IPS DF 6.9 (cell line): ENCODE data around the gene PAQR9.

Experiments used
- DNase-seq: peaks from one replicate; pipeline ENCODE4 v3.0.0-alpha.2; 2013; ENCODE audit warnings: low read depth, low spot score
- H3K27ac ChIP-seq: one replicate; pipeline ENCODE4 v1.5.1; 2013; ENCODE audit warnings: low read length, control low read depth
- H3K27me3 ChIP-seq: 2 replicates; pipeline ENCODE4 v1.6.1; 2013; ENCODE audit warnings: mild to moderate bottlenecking, low read length; ENCODE audit not compliant: control insufficient read depth, insufficient read depth
- H3K36me3 ChIP-seq: 2 replicates; pipeline ENCODE4 v1.6.1; 2013; ENCODE audit warnings: low read length; ENCODE audit not compliant: control insufficient read depth, insufficient read depth
- H3K4me1 ChIP-seq: 2 replicates; pipeline ENCODE4 v1.6.1; 2013; ENCODE audit warnings: low read length; ENCODE audit not compliant: control insufficient read depth, insufficient read depth
- H3K4me3 ChIP-seq: 2 replicates; pipeline ENCODE4 v1.5.1; 2013; ENCODE audit warnings: mild to moderate bottlenecking, low read length
- H3K9me3 ChIP-seq: 2 replicates; pipeline ENCODE4 v1.6.1; 2013; ENCODE audit warnings: low read length, inconsistent platforms; ENCODE audit not compliant: control insufficient read depth, insufficient read depth
- WGBS: extraction: QIAGEN DNeasy Blood & Tissue Kit; methylation state at CpG from one replicate; pipeline ENCODE4 v1.1.7; 2013; ENCODE audit warnings: mixed read lengths, missing lambda C conversion rate; ENCODE audit not compliant: insufficient read length, insufficient coverage; 5-methylcytosine and 5-hydroxymethylcytosine counted together

Gene PAQR9

GRCh38 chr3:142952272-142953193, 10.9 kb downstream of the PAQR9 start:
- Histone ChIP-seq H3K27ac (no peak overlapping the region), H3K36me3 (no peaks in the 10 kb centered on the region), H3K27me3 (no peaks in the 10 kb centered on the region), H3K4me3 (no peak overlapping the region), H3K4me1 (no peaks in the 10 kb centered on the region), H3K9me3 (no peaks in the 10 kb centered on the region)
- DNase-seq, result no peak
- no CpG with 5 or more reads among the region's 8 CpGs for WGBS

- H3K4me3 ChIP-seq, result no peak overlapping the region
- no CpG with 5 or more reads among the region's 2 CpGs for WGBS
- no peaks in the 10 kb centered on the region for H3K36me3 ChIP-seq
- no peaks in the 10 kb centered on the region; the same call in 1 of the 2 replicates for H3K4me1 ChIP-seq
- H3K9me3 ChIP-seq, result no peaks in the 10 kb centered on the region
- H3K27ac ChIP-seq, result no peak overlapping the region
- H3K27me3 ChIP-seq, result no peaks in the 10 kb centered on the region
- no peak for DNase-seq
These were observed 11.7 kb downstream of the PAQR9 start for GRCh38 chr3:142951794-142952193.

- Histone ChIP-seq H3K4me1 (no peaks in the 10 kb centered on the region; the same call in 1 of the 2 replicates), H3K27me3 (no peaks in the 10 kb centered on the region), H3K4me3 (no peak overlapping the region), H3K9me3 (no peaks in the 10 kb centered on the region), H3K36me3 (no peaks in the 10 kb centered on the region), H3K27ac (no peak overlapping the region)
- no peak for DNase-seq
- WGBS, result no CpG with 5 or more reads among the region's 1 CpG
These were observed 12.5 kb downstream of the PAQR9 start for GRCh38 chr3:142950972-142951371.

- WGBS, result no CpG with 5 or more reads among the region's 13 CpGs
- H3K36me3 ChIP-seq, result no peaks in the 10 kb centered on the region
- DNase-seq, result no peak
These were observed 15.5 kb downstream of the PAQR9 start for GRCh38 chr3:142947799-142948575.

GRCh38 chr3:142947352-142947751, 16.1 kb downstream of the PAQR9 start:
- no peaks in the 10 kb centered on the region for H3K9me3 ChIP-seq
- no peak overlapping the region for H3K27ac ChIP-seq
- H3K27me3 ChIP-seq, result no peaks in the 10 kb centered on the region
- no peaks in the 10 kb centered on the region; the same call in 1 of the 2 replicates for H3K4me1 ChIP-seq
- no peaks in the 10 kb centered on the region for H3K36me3 ChIP-seq
- WGBS, result no CpG with 5 or more reads among the region's 35 CpGs
- DNase-seq, result no peak
- H3K4me3 ChIP-seq, result no peak overlapping the region

More at GRCh38 chr3:142947799-142948575, 15.5 kb downstream of the PAQR9 start:
- Histone ChIP-seq H3K4me1 (no peaks in the 10 kb centered on the region; the same call in 1 of the 2 replicates), H3K27ac (no peak overlapping the region), H3K9me3 (no peaks in the 10 kb centered on the region), H3K4me3 (no peak overlapping the region), H3K27me3 (no peaks in the 10 kb centered on the region)

- Histone ChIP-seq H3K27ac (no peak overlapping the region), H3K9me3 (no peaks in the 10 kb centered on the region), H3K36me3 (no peaks in the 10 kb centered on the region), H3K27me3 (no peaks in the 10 kb centered on the region), H3K4me1 (no peaks in the 10 kb centered on the region; the same call in 1 of the 2 replicates), H3K4me3 (no peak overlapping the region)
- no CpG with 5 or more reads among the region's 8 CpGs for WGBS
- no peak for DNase-seq
These were observed 16.6 kb downstream of the PAQR9 start for GRCh38 chr3:142946861-142947260.

GRCh38 chr3:142945023-142945422, 18.5 kb downstream of the PAQR9 start:
- Histone ChIP-seq H3K27me3 (no peaks in the 10 kb centered on the region), H3K9me3 (no peaks in the 10 kb centered on the region), H3K27ac (no peak overlapping the region), H3K36me3 (no peaks in the 10 kb centered on the region), H3K4me3 (no peak overlapping the region), H3K4me1 (no peaks in the 10 kb centered on the region; the same call in 1 of the 2 replicates)
- WGBS, result no CpG with 5 or more reads among the region's 4 CpGs
- DNase-seq, result no peak

GRCh38 chr3:142944342-142944741, 19.1 kb downstream of the PAQR9 start:
- Histone ChIP-seq H3K4me1 (no peaks in the 10 kb centered on the region; the same call in 1 of the 2 replicates), H3K27me3 (no peaks in the 10 kb centered on the region), H3K36me3 (no peaks in the 10 kb centered on the region), H3K27ac (no peak overlapping the region), H3K9me3 (no peaks in the 10 kb centered on the region), H3K4me3 (no peak overlapping the region)
- WGBS, result no CpG with 5 or more reads among the region's 4 CpGs
- no peak for DNase-seq

- Histone ChIP-seq H3K27ac (no peak overlapping the region), H3K4me3 (no peak overlapping the region), H3K36me3 (no peaks in the 10 kb centered on the region), H3K4me1 (no peaks in the 10 kb centered on the region; the same call in 1 of the 2 replicates), H3K9me3 (no peaks in the 10 kb centered on the region), H3K27me3 (no peaks in the 10 kb centered on the region)
- no peak for DNase-seq
These were observed 19.6 kb downstream of the PAQR9 start for GRCh38 chr3:142943870-142944269.

GRCh38 chr3:142943349-142943748, 20.1 kb downstream of the PAQR9 start:
- no peak for DNase-seq
- H3K27ac ChIP-seq, result no peak overlapping the region
- H3K9me3 ChIP-seq, result no peaks in the 10 kb centered on the region
- no peaks in the 10 kb centered on the region for H3K27me3 ChIP-seq
- no peaks in the 10 kb centered on the region; the same call in 1 of the 2 replicates for H3K4me1 ChIP-seq
- no peaks in the 10 kb centered on the region for H3K36me3 ChIP-seq
- no CpG with 5 or more reads among the region's 1 CpG for WGBS
- no peak overlapping the region for H3K4me3 ChIP-seq
